Left ventricle myocardium inferior (tissue), 1 donor: ENCODE data around the gene DNAL1. TPM values are rescaled to one million over a fixed set of nuclear protein-coding genes. Genes with fewer than 3 reads are reported as not detected.

Experiments
- DNase-seq: peaks from one replicate; pipeline ENCODE4 v3.0.0-alpha.2; 2020
- H3K27ac ChIP-seq: fragments of 200-600 bp; replicated peaks from 2 replicates; pipeline ENCODE4 v1.8.0; 2021
- H3K27me3 ChIP-seq: fragments of 200-600 bp; 2 replicates; pipeline ENCODE4 v1.8.0; 2021; ENCODE audit warnings: low read depth
- H3K36me3 ChIP-seq: fragments of 200-600 bp; 2 replicates; pipeline ENCODE4 v1.8.0; 2021
- H3K4me1 ChIP-seq: fragments of 200-600 bp; 2 replicates; pipeline ENCODE4 v1.8.0; 2021
- H3K4me3 ChIP-seq: fragments of 200-600 bp; 2 replicates; pipeline ENCODE4 v1.8.0; 2021; ENCODE audit warnings: mild to moderate bottlenecking, moderate library complexity
- H3K9me3 ChIP-seq: fragments of 200-600 bp; replicated peaks from 2 replicates; pipeline ENCODE4 v1.8.0; 2021
- CTCF ChIP-seq: fragments of 200-600 bp; IDR thresholded peaks from 2 replicates; pipeline ENCODE4 v1.8.0; 2021; ENCODE audit warnings: antibody characterized with exemption, mild to moderate bottlenecking, borderline replicate concordance
- intact Hi-C: fragments of 100-400 bp; cut with micrococcal nuclease; formaldehyde crosslinking; loops from one replicate; pipeline ENCODE4 v1.11.0; 2022
- total RNA-seq: library from RNA; stranded (reverse); fragmentation: NEBNext Ultra II Directional; extraction: Animal tissue kit (Norgen Biotek cat#: 25700); gene quantifications from one replicate; pipeline ENCODE4 v1.2.1, GENCODE V29; 2021
- donor health status: DM: no; HTN: yes; CAD: no; lungs with severe emphysema.

DNAL1 gene
- total RNA-seq, 1 donor from 2014 or later: 15.2 TPM

GRCh38 chr14:73712540-73713180 is 67.9 kb downstream of the DNAL1 start:
- TF ChIP-seq CTCF: no peak
- Histone ChIP-seq H3K36me3 (peaks cover 22% of the 10 kb centered on the region), H3K27me3 (no peaks in the 10 kb centered on the region), H3K4me3 (peak overlapping the region; percentile 82), H3K4me1 (peaks cover 46% of the 10 kb centered on the region), H3K27ac (peak overlapping the region; percentile 89), H3K9me3 (no peaks in the 10 kb centered on the region)
- DNase-seq: no peak
- intact Hi-C loops: no loop called here

- H3K27me3 ChIP-seq: no peaks in the 10 kb centered on the region
- H3K4me1 ChIP-seq: peaks cover 52% of the 10 kb centered on the region
- H3K4me3 ChIP-seq: peak overlapping the region; percentile 82
- peak overlapping the region; percentile 89 for H3K27ac ChIP-seq
- intact Hi-C loops: no loop called here
- no peak for TF ChIP-seq CTCF
- no peak for DNase-seq
- H3K36me3 ChIP-seq: peaks cover 29% of the 10 kb centered on the region
- no peaks in the 10 kb centered on the region for H3K9me3 ChIP-seq
These were observed 68.5 kb downstream of the DNAL1 start for GRCh38 chr14:73713206-73713802.

GRCh38 chr14:73713803-73714655 is 69.2 kb downstream of the DNAL1 start, which contains the start of gene PNMA1:
TSS of gene PNMA1 (minus strand) at chr14:73714384. CDS start at chr14:73713639, 745 bp downstream.
- TF ChIP-seq CTCF: no peak
- intact Hi-C loops: no loop called here

GRCh38 chr14:73714656-73715081 is 69.9 kb downstream of the DNAL1 start:
- TF ChIP-seq CTCF: no peak
- Histone ChIP-seq H3K36me3 (peaks cover 43% of the 10 kb centered on the region), H3K27ac (peak overlapping the region; percentile 89), H3K4me1 (peaks cover 59% of the 10 kb centered on the region), H3K9me3 (no peaks in the 10 kb centered on the region), H3K27me3 (no peaks in the 10 kb centered on the region), H3K4me3 (peak overlapping the region; percentile 82)
- intact Hi-C loops: no loop called here
- DNase-seq: no peak

More at GRCh38 chr14:73713803-73714655, 69.2 kb downstream of the DNAL1 start, which contains the start of gene PNMA1:
- Histone ChIP-seq H3K27ac (peak within 1 kb of the TSS; percentile 89), H3K36me3 (peaks cover 36% of the 10 kb centered on the region), H3K9me3 (no peaks in the 10 kb centered on the region), H3K4me3 (peak within 1 kb of the TSS; percentile 82), H3K4me1 (peaks cover 59% of the 10 kb centered on the region), H3K27me3 (no peaks in the 10 kb centered on the region)
- DNase-seq: peak; percentile 89

- intact Hi-C loops: no loop called here
- H3K36me3 ChIP-seq: peaks cover 53% of the 10 kb centered on the region
- peaks cover 59% of the 10 kb centered on the region for H3K4me1 ChIP-seq
- no peak overlapping the region for H3K27ac ChIP-seq
- DNase-seq: no peak
- no peaks in the 10 kb centered on the region for H3K9me3 ChIP-seq
- TF ChIP-seq CTCF: no peak
- H3K27me3 ChIP-seq: no peaks in the 10 kb centered on the region
- no peak overlapping the region for H3K4me3 ChIP-seq
These were observed 70.9 kb downstream of the DNAL1 start for GRCh38 chr14:73715707-73716106.
